GM08714 (cell line): ENCODE measurements around the gene ETFRF1.
A peak's percentile ranks its signal among the peaks of the same experiment; 100 is the strongest.

Experiments used
- H3K4me3 ChIP-seq: fragments of 200-500 bp; sonication (Bioruptor generic); 2 replicates; pipeline ENCODE4 v1.5.1; 2014; ENCODE audit warnings: mild to moderate bottlenecking, low read length, inconsistent platforms
- ZNF274 ChIP-seq: IDR thresholded peaks from 2 replicates; pipeline ENCODE4 v1.6.1; 2012; ENCODE audit warnings: mild to moderate bottlenecking, low read depth, low read length

ETFRF1 gene

GRCh38 chr12:25194214-25194613 is 823 bp upstream of the ETFRF1 start:
- no peak for TF ChIP-seq ZNF274
- H3K4me3 ChIP-seq: no peak overlapping the region

- TF ChIP-seq ZNF274: no peak
- H3K4me3 ChIP-seq: peak overlapping the region; percentile 60
These were observed 348 bp upstream of the ETFRF1 start for GRCh38 chr12:25194722-25195055.

GRCh38 chr12:25197608-25198007 is 2.6 kb downstream of the ETFRF1 start:
- H3K4me3 ChIP-seq: no peak overlapping the region
- TF ChIP-seq ZNF274: no peak

- TF ChIP-seq ZNF274: no peak
- H3K4me3 ChIP-seq: no peak overlapping the region
These were observed 5.7 kb downstream of the ETFRF1 start for GRCh38 chr12:25200703-25201102.

GRCh38 chr12:25202137-25202536 is 7.1 kb downstream of the ETFRF1 start:
- no peak for TF ChIP-seq ZNF274
- H3K4me3 ChIP-seq: no peak overlapping the region

GRCh38 chr12:25207411-25207810 is 12.4 kb downstream of the ETFRF1 start:
- TF ChIP-seq ZNF274: no peak
- H3K4me3 ChIP-seq: no peak overlapping the region

GRCh38 chr12:25207846-25208245 is 12.8 kb downstream of the ETFRF1 start:
- no peak overlapping the region for H3K4me3 ChIP-seq
- no peak for TF ChIP-seq ZNF274

- no peak overlapping the region for H3K4me3 ChIP-seq
- TF ChIP-seq ZNF274: no peak
These were observed 13.5 kb downstream of the ETFRF1 start for GRCh38 chr12:25208554-25208953.

GRCh38 chr12:25213338-25213737 is 18.3 kb downstream of the ETFRF1 start:
- no peak for TF ChIP-seq ZNF274
- no peak overlapping the region for H3K4me3 ChIP-seq

GRCh38 chr12:25236190-25236589 is 41.2 kb downstream of the ETFRF1 start:
- H3K4me3 ChIP-seq: no peak overlapping the region
- TF ChIP-seq ZNF274: no peak

GRCh38 chr12:25236626-25237025 is 41.6 kb downstream of the ETFRF1 start:
- no peak overlapping the region for H3K4me3 ChIP-seq
- TF ChIP-seq ZNF274: no peak

- no peak for TF ChIP-seq ZNF274
- no peak overlapping the region for H3K4me3 ChIP-seq
These were observed 46.4 kb downstream of the ETFRF1 start for GRCh38 chr12:25241167-25242020.

GRCh38 chr12:25242981-25243679 is 48.1 kb downstream of the ETFRF1 start:
- no peak overlapping the region for H3K4me3 ChIP-seq
- TF ChIP-seq ZNF274: no peak

- H3K4me3 ChIP-seq: no peak overlapping the region
- TF ChIP-seq ZNF274: no peak
These were observed 48.6 kb downstream of the ETFRF1 start for GRCh38 chr12:25243680-25243990.

GRCh38 chr12:25245491-25245890 is 50.5 kb downstream of the ETFRF1 start:
- TF ChIP-seq ZNF274: no peak
- no peak overlapping the region for H3K4me3 ChIP-seq
